ENCODE results near the gene ZBTB16. TPM values are rescaled to one million over a fixed set of nuclear protein-coding genes. Genes with fewer than 3 reads are reported as not detected.
A peak's percentile ranks its signal among the peaks of the same experiment; 100 is the strongest.

ZBTB16 gene
- total and polyA plus RNA-seq, 4 donors: 21.4 to 224 (median 102) TPM

- H3K27ac ChIP-seq (ENCODE audit: low read depth in 1 of 2, low read length in 1 of 2): peak overlapping the region in 1 of 2 donors; percentile 8
- ATAC-seq (ENCODE audit: insufficient read depth, low FRiP score): peak; percentile 20
- H3K4me3 ChIP-seq: no peak overlapping the region
- H3K4me1 ChIP-seq (ENCODE audit: control insufficient read depth in 5 of 5, insufficient read depth in 5 of 5, low read length in 5 of 5): peaks cover 8 to 61% (median 16%) of the 10 kb centered on the region in 5 donors
- DNase-seq: peak in 1 of 3 donors; percentile 44
- 37 to 40% methylated on average over 7 of the region's 7 CpGs for WGBS, 2 donors
- H3K27me3 ChIP-seq (ENCODE audit: control insufficient read depth in 3 of 3, insufficient read depth in 3 of 3, low read length in 2 of 3): no peaks in the 10 kb centered on the region
- TF ChIP-seq CTCF (IDR thresholded peaks at IDR 0.05; ENCODE audit: control extremely low read depth, extremely low read depth): no peak
- H3K36me3 ChIP-seq (ENCODE audit: control insufficient read depth in 4 of 4, insufficient read depth in 4 of 4, low read length in 4 of 4): peaks cover 0 to 24% (median 8%) of the 10 kb centered on the region in 4 donors
- H3K9me3 ChIP-seq (ENCODE audit: control insufficient read depth in 4 of 4, insufficient read depth in 3 of 4, low read length in 3 of 4): peaks cover 0 to 3% (median 0%) of the 10 kb centered on the region in 4 donors
- H3K9ac ChIP-seq (ENCODE audit: insufficient read depth in 1 of 2, low read length in 2 of 2): no peak overlapping the region
Observed at GRCh38 chr11:114085965-114086793, 26.7 kb downstream of the ZBTB16 start.

GRCh38 chr11:114087025-114087424, 27.5 kb downstream of the ZBTB16 start:
- H3K27me3 ChIP-seq (ENCODE audit: control insufficient read depth in 3 of 3, insufficient read depth in 3 of 3, low read length in 2 of 3): no peaks in the 10 kb centered on the region
- H3K36me3 ChIP-seq (ENCODE audit: control insufficient read depth in 4 of 4, insufficient read depth in 4 of 4, low read length in 4 of 4): peaks cover 0 to 26% (median 8%) of the 10 kb centered on the region in 4 donors
- no peak overlapping the region for H3K4me3 ChIP-seq
- H3K9ac ChIP-seq (ENCODE audit: insufficient read depth in 1 of 2, low read length in 2 of 2): no peak overlapping the region
- ATAC-seq (ENCODE audit: insufficient read depth, low FRiP score): no peak
- no peak for TF ChIP-seq CTCF (IDR thresholded peaks at IDR 0.05; ENCODE audit: control extremely low read depth, extremely low read depth)
- H3K4me1 ChIP-seq (ENCODE audit: control insufficient read depth in 5 of 5, insufficient read depth in 5 of 5, low read length in 5 of 5): peaks cover 8 to 65% (median 21%) of the 10 kb centered on the region in 5 donors
- WGBS, 2 donors: 31 to 64% methylated on average over 5 of the region's 5 CpGs
- H3K27ac ChIP-seq (ENCODE audit: low read depth in 1 of 2, low read length in 1 of 2): no peak overlapping the region
- no peak for DNase-seq
- peaks cover 0 to 3% (median 0%) of the 10 kb centered on the region in 4 donors for H3K9me3 ChIP-seq (ENCODE audit: control insufficient read depth in 4 of 4, insufficient read depth in 3 of 4, low read length in 3 of 4)

GRCh38 chr11:114088216-114088615, 28.7 kb downstream of the ZBTB16 start:
- Histone ChIP-seq H3K4me1 (ENCODE audit: control insufficient read depth in 5 of 5, insufficient read depth in 5 of 5, low read length in 5 of 5) (peaks cover 7 to 70% (median 18%) of the 10 kb centered on the region in 5 donors), H3K36me3 (ENCODE audit: control insufficient read depth in 4 of 4, insufficient read depth in 4 of 4, low read length in 4 of 4) (peaks cover 0 to 20% (median 6%) of the 10 kb centered on the region in 4 donors), H3K4me3 (no peak overlapping the region), H3K9me3 (ENCODE audit: control insufficient read depth in 4 of 4, insufficient read depth in 3 of 4, low read length in 3 of 4) (peaks cover 0 to 3% (median 0%) of the 10 kb centered on the region in 4 donors), H3K27ac (ENCODE audit: low read depth in 1 of 2, low read length in 1 of 2) (no peak overlapping the region), H3K27me3 (ENCODE audit: control insufficient read depth in 3 of 3, insufficient read depth in 3 of 3, low read length in 2 of 3) (no peaks in the 10 kb centered on the region), H3K9ac (ENCODE audit: insufficient read depth in 1 of 2, low read length in 2 of 2) (no peak overlapping the region)
- 73 to 83% methylated on average over 9 of the region's 9 CpGs for WGBS, 2 donors
- ATAC-seq (ENCODE audit: insufficient read depth, low FRiP score): no peak
- DNase-seq: no peak
- no peak for TF ChIP-seq CTCF (IDR thresholded peaks at IDR 0.05; ENCODE audit: control extremely low read depth, extremely low read depth)
